HG02885 (cell line): ENCODE measurements around the gene COG4.
"Not testable (repeated sequence)": the region's sequence is repeated elsewhere in the genome, so short reads cannot be mapped to it uniquely, and the experiment has no call there.

Experiments used
- ATAC-seq: cut with Tn5 transposase; IDR thresholded peaks from one replicate; pipeline ENCODE4 v1.9.1; 2021; ENCODE audit warnings: mild to moderate bottlenecking; ENCODE audit not compliant: unreplicated experiment, poor library complexity

Gene COG4

DNA sequence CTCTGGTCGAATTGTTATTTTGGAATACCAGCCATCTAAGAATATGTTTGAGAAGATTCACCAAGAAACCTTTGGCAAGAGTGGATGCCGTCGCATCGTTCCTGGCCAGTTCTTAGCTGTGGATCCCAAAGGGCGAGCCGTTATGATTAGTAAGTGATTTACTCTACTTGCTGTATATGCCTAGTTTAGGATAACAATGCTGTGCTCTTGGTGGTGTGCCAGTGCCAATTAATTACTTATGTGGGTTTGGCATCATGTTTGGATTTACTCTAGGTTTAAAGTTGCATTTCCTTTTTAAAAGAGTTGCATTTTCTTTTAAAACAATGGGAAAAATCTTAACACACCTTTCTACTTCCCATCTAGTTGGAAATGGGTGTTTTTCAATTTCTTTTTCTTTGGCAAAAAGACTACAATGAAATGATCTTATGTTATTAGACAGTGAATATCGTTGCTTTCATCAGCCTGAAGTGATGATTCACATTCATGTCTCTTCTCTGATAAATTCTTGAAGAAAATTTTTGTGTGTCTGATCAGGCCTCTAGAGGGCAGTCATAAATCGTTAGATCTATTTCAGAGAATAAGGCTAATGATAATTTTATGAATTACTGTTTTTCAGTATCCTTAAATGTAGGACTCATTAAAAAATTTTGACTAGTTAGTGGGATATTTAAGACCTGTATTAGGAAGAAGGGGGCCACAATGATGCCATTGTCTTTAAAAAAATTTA is 5.9 kb upstream of the COG4 start:
- ATAC-seq, result no peak

DNA sequence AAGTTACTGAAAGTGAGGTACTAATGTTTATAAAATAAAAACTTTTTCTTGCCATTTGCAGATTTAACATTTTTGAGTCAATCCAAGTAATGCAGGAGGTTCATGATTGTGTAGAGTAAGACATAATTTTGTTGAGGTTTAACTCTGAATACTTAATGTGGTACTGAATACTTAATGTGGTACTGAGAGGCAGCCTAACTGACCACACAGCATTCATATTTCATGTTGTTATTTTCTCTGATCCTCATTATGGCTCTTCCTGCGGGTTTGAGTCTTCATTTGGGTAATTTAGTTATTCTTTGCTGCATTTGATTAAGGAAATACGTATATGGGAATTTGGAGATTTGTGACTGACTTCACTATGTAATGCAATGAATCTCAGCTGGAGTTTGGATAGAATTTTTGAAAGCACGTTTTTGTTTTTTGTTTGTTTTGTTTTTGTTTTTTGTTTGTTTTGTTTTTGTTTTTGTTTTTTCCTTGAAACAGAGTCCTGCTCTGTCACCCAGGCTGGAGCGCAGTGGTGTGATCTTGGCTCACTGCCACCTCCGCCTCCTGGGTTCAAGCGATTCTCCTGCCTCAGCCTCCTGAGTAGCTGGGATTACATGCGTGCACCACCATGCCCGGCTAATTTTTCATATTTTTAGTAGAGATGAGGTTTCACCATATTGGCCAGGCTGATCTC is 4.1 kb upstream of the COG4 start:
- ATAC-seq, result no peak

- no peak for ATAC-seq
Measured at GRCh38 chr16:70526403-70526802, 3.0 kb upstream of the COG4 start.

DNA sequence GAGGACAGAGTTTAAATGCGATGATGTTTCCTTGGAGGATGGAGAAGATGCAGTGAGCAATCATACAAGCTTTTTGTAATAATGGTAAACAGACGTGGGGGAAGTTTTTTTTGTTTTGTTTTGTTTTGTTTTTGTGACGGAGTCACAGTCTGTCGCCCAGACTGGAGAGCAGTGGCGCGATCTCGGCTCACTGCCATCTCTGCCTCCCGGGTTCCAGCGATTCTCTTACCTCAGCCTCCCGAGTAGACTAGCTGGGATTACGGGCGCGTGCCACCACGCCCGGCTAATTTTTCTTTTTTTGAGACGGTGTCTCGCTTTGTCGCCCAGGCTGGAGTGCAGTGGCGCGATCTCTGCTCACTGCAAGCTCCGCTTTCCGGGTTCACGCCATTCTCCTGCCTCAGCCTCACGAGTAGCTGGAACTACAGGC is 1.1 kb upstream of the COG4 start:
- not testable (repeated sequence) for ATAC-seq

DNA sequence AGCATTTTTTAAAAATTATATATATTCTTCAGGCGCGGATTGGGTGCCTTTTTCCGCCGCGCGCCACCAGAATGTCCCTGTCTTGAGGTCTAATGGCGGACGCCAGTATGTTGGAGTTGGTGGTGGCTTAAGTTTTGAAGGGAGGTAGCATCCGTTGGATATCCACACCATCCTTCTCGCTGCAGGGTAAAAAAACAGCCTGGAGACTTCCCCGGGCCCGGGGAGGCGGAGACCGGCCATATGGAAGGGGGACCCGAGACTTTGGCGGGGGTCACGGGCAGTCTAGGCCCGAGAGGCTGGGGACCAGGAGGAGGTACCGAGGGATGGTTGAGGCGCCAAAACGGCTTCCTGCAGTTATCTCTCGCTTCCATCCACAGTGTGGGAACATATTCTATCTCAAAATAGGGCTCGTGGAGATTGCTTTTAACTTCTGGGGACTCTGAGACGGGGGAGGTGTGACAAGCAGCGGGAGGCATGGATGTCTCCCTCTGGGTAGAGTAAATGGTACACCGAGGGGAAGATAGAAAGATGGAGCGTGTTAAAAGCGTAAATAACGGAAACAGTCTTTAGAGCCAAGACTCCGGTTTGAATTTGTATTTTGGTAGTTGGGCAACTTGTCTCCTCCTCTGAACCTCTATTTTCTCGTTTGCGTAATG is 517 bp upstream of the COG4 start, which contains the start of gene SF3B3:
Gene SF3B3 (plus strand): TSS at position 74 of the 656 bp plus-strand sequence. CDS start 2,841 bp downstream, outside the sequence.
- peak; percentile 46 for ATAC-seq

GRCh38 chr16:70522216-70523075 is 908 bp downstream of the COG4 start:
- ATAC-seq, result no peak

- ATAC-seq, result no peak
Measured at GRCh38 chr16:70520612-70521297, 2.6 kb downstream of the COG4 start.

DNA sequence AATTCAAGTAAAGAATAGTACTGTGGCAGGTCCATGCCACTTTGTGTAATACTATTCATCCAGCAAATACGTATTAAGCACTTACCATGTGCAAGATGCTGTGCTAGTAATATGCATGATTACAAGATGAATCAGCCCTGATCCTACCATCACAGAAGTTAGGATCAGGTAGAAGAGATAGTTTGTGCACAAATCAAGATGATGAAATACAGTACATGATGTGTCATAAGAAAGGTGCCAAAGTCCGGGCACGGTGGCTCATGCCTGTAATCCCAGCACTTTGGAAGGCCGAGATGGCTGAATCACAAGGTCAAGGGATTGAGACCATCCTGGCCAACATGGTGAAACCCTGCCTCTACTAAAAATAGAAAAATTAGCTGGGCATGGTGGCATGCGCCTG is 10.9 kb downstream of the COG4 start:
- ATAC-seq, result no peak

DNA sequence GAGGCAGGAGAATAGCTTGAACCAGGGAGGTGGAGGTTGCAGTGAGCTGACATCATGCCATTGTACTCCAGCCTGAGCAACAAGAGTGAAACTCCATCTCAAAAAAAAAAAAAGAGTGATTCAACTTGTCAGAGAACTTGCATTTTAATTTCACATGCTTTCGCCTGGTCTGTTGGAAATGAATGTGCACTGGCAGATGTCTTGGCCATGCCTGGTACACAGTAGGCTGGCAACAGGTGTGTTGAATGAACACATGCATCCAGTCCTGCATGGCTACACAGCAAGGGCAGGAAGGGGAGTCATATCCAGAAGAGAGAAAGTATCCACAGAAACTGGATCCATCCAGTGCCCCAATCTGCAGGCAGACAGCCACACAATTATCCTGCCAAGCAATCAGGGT is 11.5 kb downstream of the COG4 start:
- ATAC-seq, result no peak

DNA sequence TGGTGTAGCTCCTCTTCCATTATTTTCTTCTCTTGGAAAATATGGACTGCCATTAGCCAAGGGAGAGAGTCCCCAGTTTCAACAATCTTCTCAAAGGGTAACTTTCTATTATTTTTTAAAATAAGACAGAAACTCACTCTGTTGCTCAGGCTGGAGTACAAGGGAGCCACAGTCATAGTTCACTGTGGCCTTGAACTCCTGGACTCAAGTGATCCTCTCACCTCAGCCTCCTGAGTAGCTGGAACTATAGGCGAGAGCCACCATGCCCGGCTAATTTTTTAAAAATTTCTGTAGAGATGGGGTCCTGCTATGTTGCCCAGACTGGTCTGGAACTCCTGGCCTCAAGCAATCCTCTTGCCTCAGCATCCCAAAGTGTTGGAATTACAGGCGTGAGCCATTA is 13.1 kb downstream of the COG4 start:
- no peak for ATAC-seq

GRCh38 chr16:70508752-70509151 is 14.6 kb downstream of the COG4 start:
- ATAC-seq, result no peak

GRCh38 chr16:70496513-70496912 is 26.8 kb downstream of the COG4 start:
- no peak for ATAC-seq

DNA sequence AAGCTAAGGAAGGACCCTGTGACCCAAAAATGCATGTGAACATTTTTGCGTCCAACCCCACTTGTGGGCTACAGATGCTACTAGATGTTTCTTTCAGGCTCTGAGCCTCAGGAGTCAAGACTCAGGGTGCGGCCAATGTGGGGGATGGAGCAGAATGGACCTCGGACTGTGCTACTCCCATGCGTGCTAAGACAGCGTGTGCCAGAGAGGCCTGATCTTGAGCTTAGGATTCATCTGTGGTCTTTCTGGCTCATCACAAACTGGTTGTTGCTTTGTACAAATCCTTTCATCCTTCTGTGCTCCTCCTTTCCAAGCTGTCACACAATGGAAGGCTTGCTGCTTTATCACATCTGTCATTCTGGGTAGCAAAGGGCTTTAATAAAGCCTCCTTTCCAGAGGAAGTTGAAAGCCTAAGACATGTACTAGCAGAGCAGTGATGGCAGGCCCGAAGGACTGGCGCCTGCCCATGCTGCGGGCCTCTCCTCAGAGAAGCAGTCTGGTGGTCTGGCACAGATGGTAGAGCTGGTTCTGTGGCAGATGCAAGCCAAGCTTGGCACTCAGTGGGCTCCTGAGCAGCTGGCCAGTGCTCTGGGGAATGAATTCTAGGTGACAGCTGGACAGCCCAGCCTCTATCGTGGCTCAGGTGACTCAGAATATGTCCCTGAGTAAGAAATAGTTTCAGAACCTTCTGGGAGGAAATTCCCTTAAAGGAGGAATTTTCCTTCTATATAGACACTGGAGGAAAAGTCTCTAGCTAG is 27.8 kb downstream of the COG4 start:
- no peak for ATAC-seq

DNA sequence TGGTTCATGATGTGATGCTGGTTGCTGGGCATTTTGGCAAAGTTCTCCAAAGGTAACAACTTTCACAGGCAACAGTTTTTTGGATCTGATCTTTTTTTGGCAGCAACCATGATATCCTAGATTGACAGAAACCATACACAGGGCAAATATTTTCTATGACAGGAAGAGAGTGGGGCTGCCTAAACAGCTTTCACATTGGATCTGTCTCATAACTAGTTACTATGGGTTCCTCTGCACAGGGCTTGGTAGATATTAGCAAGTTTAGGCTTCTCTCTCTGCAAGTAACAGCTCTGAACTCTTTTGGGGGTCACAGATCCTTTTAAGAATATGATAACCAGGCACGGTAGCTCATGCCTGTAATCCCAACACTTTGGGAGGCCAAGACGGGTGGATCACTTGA is 28.6 kb downstream of the COG4 start:
- ATAC-seq, result no peak

DNA sequence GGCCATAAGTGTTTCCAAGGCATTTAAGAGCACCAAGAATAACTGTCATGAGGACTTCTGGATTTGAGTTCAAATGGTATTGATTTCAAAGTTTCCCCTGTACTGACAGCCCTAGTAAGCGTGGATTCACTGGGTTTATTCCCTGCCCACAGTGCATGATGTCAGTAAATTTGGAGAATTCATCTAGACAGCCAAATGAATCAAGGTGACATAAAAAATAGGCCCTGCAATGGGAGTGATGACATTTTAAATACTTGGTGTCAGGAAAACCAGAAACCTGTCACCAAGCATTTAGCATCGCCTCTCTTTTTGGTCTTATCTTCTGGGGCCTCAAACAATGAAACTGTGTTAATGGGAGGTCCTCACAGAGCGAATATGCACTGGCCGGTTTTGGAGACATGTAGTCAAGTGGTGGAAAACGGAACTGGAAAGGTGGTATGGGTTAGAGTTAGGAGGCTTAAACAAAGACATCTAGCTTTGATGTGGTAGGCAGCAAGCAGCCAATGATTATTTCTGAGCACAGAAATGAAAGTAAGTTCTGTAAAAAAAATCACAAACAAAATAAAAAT is 29.1 kb downstream of the COG4 start:
- ATAC-seq, result no peak

DNA sequence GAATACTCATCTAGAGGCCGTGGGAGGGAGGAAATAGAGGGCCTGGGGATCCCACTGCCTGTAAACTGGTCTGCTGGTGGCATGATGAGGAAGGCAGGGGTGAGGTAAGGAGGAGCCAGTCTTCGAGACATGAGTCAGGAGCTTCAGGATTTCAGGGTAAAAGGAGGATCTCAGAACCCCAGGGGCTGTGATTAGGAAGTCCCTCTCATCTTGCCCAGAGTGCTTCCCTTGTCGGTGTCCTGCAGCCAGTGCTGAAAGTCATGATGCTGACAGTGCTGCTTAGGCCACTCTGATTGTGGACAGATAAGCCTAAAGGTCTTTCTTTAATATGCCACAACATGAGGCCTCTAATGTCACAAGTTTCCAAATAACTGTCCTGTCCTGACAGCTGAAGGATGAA is 29.6 kb downstream of the COG4 start:
- ATAC-seq, result no peak

DNA sequence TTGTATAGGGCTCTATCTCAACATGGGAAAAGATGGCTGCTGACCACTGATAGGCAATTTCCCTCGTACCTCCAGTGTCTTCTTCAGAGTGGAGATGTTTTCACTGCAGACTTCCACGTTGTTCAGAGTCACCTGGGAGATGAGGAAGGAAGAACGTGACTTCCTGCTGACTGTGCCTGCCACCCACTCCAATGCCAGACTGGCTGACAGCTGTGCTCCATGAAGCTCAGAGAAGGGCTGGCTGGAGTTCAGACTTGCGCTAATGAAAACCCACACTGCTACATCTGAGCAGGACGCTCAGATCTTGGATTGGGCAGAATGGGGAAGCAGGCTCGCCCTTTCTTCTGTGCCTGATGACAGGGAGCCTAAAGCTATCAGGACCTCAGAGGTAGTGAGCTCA is 33.1 kb downstream of the COG4 start:
- no peak for ATAC-seq

DNA sequence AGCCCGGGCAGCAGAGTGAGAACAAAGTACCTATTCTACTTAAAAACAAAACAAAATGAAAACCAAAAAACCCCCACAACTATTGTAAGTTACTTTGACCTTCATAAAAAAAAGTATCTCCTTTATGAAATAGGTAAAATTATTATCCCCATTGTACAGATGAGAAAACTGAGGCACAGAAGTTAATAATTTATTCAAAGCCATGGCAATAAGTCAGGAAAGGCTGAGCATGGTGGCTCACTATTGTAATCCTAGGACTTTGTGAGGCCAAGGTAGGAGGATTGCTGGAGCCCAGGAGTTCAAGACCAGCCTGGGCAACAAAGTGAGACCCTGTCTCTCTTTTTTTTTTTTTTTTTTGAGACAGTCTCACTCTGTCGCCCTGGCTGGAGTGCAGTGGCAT is 38.5 kb downstream of the COG4 start:
- ATAC-seq, result no peak

GRCh38 chr16:70483426-70483825 is 39.9 kb downstream of the COG4 start:
- peak; percentile 62 for ATAC-seq
